ENCODE measurements around the gene LYST.

Gene LYST

DNA sequence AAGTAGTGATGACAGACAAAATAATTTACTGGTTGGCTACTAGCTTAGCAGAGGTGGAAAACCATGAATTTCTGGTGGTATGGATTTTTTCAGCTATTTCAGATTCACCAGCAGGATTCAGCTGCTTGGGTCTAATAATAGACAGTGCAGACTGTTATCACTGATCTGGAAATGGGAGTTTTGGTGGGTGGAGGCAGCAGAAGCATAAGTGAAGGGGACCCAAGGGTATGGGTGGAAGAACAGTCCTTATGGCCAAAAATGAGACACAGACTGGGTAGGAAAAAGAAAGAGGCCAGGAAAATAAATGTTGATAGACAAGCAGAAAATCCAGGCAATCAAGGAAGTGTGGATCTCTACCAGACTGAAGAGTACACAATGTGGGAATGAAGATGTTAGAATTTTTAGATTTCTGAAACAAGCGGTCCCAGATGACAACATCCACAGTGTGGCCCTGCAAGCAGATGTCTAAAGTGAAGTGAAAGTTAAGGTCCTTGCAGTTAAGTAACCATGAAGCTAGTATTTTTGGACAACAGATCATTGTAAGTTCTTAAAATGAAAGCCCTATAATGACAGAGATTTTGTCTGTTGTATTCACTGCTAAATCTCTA is 24.7 kb downstream of the LYST start:
- Mint-ChIP-seq H3K9me3 (peaks cover 7% of the 10 kb centered on the region), H3K27ac (peak overlapping the region in 1 of 3 experiments; percentile 7), H3K4me3 (no peak overlapping the region), H3K4me1 (peaks cover 21% of the 10 kb centered on the region), H3K36me3 (ENCODE audit: low read depth) (no peaks in the 10 kb centered on the region), H3K27me3 (ENCODE audit: low read depth) (no peaks in the 10 kb centered on the region)
- TF ChIP-seq, protein P1, sequence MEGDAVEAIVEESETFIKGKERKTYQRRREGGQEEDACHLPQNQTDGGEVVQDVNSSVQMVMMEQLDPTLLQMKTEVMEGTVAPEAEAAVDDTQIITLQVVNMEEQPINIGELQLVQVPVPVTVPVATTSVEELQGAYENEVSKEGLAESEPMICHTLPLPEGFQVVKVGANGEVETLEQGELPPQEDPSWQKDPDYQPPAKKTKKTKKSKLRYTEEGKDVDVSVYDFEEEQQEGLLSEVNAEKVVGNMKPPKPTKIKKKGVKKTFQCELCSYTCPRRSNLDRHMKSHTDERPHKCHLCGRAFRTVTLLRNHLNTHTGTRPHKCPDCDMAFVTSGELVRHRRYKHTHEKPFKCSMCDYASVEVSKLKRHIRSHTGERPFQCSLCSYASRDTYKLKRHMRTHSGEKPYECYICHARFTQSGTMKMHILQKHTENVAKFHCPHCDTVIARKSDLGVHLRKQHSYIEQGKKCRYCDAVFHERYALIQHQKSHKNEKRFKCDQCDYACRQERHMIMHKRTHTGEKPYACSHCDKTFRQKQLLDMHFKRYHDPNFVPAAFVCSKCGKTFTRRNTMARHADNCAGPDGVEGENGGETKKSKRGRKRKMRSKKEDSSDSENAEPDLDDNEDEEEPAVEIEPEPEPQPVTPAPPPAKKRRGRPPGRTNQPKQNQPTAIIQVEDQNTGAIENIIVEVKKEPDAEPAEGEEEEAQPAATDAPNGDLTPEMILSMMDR (IDR thresholded peaks at IDR 0.05; ENCODE audit: unreplicated experiment in 3 of 3): no peak

DNA sequence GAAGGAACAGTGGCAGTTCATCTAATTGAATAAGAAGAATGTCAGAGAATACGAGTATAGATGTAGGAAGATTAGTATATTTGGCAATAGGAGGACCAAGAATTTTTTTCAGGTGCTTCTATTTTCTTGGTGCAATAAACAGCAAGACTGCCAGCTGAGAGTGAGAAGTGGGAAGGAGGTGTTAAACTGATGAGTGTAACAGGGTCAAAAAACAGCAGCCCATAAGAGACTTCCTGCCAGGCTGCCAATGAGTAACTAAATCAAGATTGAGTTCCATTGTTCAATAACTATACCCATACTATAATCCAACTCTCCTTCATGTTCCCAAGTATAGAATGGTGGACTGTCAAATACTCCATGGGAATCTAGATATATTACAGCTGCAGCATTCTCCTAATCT is 28.7 kb downstream of the LYST start:
- no peak overlapping the region for H3K4me3 Mint-ChIP-seq
- H3K27ac Mint-ChIP-seq: no peak overlapping the region
- no peaks in the 10 kb centered on the region for H3K36me3 Mint-ChIP-seq (ENCODE audit: low read depth)
- no peaks in the 10 kb centered on the region for H3K9me3 Mint-ChIP-seq
- no peaks in the 10 kb centered on the region for H3K27me3 Mint-ChIP-seq (ENCODE audit: low read depth)
- TF ChIP-seq, protein P1 (IDR thresholded peaks at IDR 0.05; ENCODE audit: unreplicated experiment in 3 of 3): no peak
- H3K4me1 Mint-ChIP-seq: peaks cover 11% of the 10 kb centered on the region

DNA sequence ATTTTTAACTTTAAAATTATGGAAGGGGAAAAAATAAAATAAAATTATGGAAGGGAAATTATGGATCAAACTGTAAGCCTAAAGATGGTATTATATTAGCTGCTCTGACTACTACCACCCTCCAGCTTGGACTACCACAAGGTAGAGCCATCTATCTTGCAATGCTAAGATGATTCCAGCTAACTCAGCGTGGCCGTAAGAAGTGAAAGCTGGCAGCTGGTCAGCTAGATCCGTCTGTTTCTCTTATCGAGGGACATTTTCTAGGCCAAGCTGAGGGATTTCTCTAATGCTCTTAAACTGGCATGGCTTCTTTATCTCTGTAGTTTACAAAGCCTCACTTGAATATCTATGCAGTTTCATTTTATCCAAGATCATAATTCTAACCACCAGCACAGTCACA is 31.5 kb downstream of the LYST start:
- H3K4me1 Mint-ChIP-seq: no peaks in the 10 kb centered on the region
- no peaks in the 10 kb centered on the region for H3K27me3 Mint-ChIP-seq (ENCODE audit: low read depth)
- no peak overlapping the region for H3K27ac Mint-ChIP-seq
- no peak overlapping the region for H3K4me3 Mint-ChIP-seq
- H3K36me3 Mint-ChIP-seq (ENCODE audit: low read depth): no peaks in the 10 kb centered on the region
- H3K9me3 Mint-ChIP-seq: no peaks in the 10 kb centered on the region
- TF ChIP-seq, protein P1 (IDR thresholded peaks at IDR 0.05; ENCODE audit: unreplicated experiment in 3 of 3): no peak

DNA sequence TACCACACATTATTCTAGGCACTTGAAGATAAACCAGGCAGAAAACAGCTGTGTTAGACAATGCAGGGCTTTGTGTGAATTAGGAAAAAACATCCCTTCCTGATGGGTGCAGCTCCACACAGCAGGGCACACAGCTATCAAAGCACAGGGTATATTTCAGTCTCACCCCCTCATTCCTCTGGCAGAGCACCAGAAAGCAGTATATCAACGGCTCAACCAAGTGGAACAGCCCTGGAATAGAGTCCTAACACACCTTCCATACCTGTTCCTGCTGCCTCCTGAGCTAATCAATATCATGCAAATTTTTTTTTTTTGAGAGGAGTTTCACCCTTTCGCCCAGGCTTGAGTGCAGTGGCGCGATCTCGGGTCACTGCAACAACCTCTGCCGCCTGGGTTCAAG is 32.1 kb downstream of the LYST start:
- Mint-ChIP-seq H3K4me1 (no peaks in the 10 kb centered on the region), H3K27me3 (ENCODE audit: low read depth) (no peaks in the 10 kb centered on the region), H3K27ac (no peak overlapping the region), H3K4me3 (no peak overlapping the region), H3K9me3 (no peaks in the 10 kb centered on the region), H3K36me3 (ENCODE audit: low read depth) (no peaks in the 10 kb centered on the region)
- TF ChIP-seq, protein P1 (IDR thresholded peaks at IDR 0.05; ENCODE audit: unreplicated experiment in 3 of 3): no peak

DNA sequence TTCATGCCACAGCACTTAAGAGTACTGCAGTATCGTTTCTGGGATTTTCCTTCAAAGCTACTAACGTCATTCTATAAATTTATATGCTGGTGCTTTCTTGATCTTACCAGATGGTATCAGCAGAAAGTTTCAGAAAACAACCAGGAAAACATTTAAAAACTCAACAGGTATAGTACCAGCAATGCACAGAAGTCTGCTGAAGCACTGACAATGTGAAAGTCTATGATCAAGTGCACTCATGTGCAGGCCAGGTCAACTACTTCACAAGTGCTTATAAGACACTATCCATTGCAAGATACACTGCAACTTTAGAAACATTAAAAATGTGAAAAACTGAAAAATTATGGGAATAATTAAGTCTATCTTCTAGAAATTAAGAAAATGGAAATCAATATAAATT is 34.7 kb downstream of the LYST start:
- no peaks in the 10 kb centered on the region for H3K4me1 Mint-ChIP-seq
- no peaks in the 10 kb centered on the region for H3K27me3 Mint-ChIP-seq (ENCODE audit: low read depth)
- H3K4me3 Mint-ChIP-seq: no peak overlapping the region
- TF ChIP-seq, protein P1 (IDR thresholded peaks at IDR 0.05; ENCODE audit: unreplicated experiment in 3 of 3): no peak
- no peaks in the 10 kb centered on the region for H3K36me3 Mint-ChIP-seq (ENCODE audit: low read depth)
- H3K9me3 Mint-ChIP-seq: no peaks in the 10 kb centered on the region
- H3K27ac Mint-ChIP-seq: no peak overlapping the region

DNA sequence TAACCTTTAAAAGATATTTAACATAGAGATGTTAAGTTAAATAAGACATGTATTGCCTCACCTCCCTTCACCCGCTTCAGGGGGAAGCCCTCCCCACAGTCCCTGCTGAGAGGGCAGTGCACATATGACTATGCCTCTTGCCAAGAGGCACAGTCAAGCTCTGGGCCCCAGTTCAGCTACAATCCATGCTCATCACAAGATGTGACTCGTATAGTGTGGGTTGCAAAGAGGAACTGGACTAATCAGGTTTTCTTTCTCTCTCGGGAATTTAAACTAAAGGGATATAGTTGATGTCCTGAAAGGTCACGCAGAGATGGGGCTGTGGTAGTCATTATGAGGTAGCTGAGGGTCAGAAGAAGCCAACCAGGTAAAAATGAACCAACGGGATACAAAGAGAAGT is 35.6 kb downstream of the LYST start:
- TF ChIP-seq, protein P1 (IDR thresholded peaks at IDR 0.05; ENCODE audit: unreplicated experiment in 3 of 3): no peak
- H3K9me3 Mint-ChIP-seq: no peaks in the 10 kb centered on the region
- no peak overlapping the region for H3K27ac Mint-ChIP-seq
- H3K27me3 Mint-ChIP-seq (ENCODE audit: low read depth): no peaks in the 10 kb centered on the region
- H3K4me1 Mint-ChIP-seq: no peaks in the 10 kb centered on the region
- H3K4me3 Mint-ChIP-seq: no peak overlapping the region
- H3K36me3 Mint-ChIP-seq (ENCODE audit: low read depth): no peaks in the 10 kb centered on the region

Measured in nephron (organoid).